GM23248 (cell line): ENCODE measurements around the gene EMC8. TPM values are rescaled to one million over a fixed set of nuclear protein-coding genes. Genes with fewer than 3 reads are reported as not detected.

Source experiments
- DNase-seq: peaks from one replicate; pipeline ENCODE4 v3.0.0-alpha.2; 2015
- H2AFZ ChIP-seq: fragments of 200-600 bp; sonication (generic); 2 replicates; pipeline ENCODE4 v1.6.1; 2016; ENCODE audit warnings: antibody characterized with exemption
- H3F3A ChIP-seq: fragments of 200-600 bp; sonication (generic); 2 replicates; pipeline ENCODE4 v1.6.1; 2016; ENCODE audit warnings: mild to moderate bottlenecking, antibody characterized with exemption, mixed run types; ENCODE audit not compliant: insufficient read depth
- H3K27ac ChIP-seq: fragments of 200-600 bp; sonication (generic); 2 replicates; pipeline ENCODE4 v1.5.1; 2016; ENCODE audit warnings: mild to moderate bottlenecking
- H3K27me3 ChIP-seq: fragments of 200-600 bp; sonication (generic); replicated peaks from 2 replicates; pipeline ENCODE4 v1.6.1; 2016; ENCODE audit warnings: mild to moderate bottlenecking; ENCODE audit not compliant: insufficient read depth
- H3K36me3 ChIP-seq: fragments of 200-600 bp; sonication (generic); 2 replicates; pipeline ENCODE4 v1.6.1; 2016; ENCODE audit warnings: low read depth, mild to moderate bottlenecking
- H3K4me1 ChIP-seq: fragments of 200-600 bp; sonication (generic); 2 replicates; pipeline ENCODE4 v1.6.1; 2016; ENCODE audit warnings: mild to moderate bottlenecking; ENCODE audit not compliant: insufficient read depth
- H3K4me2 ChIP-seq: fragments of 200-600 bp; sonication (generic); one replicate; pipeline ENCODE4 v1.6.1; 2016; ENCODE audit warnings: mild to moderate bottlenecking; ENCODE audit not compliant: unreplicated experiment
- H3K4me3 ChIP-seq: fragments of 200-600 bp; sonication (generic); 2 replicates; pipeline ENCODE4 v1.5.1; 2016; ENCODE audit warnings: mild to moderate bottlenecking
- H3K79me2 ChIP-seq: fragments of 200-600 bp; sonication (generic); 2 replicates; pipeline ENCODE4 v1.6.1; 2016; ENCODE audit warnings: mild to moderate bottlenecking; ENCODE audit not compliant: insufficient read depth
- H3K9ac ChIP-seq: fragments of 200-600 bp; sonication (generic); 2 replicates; pipeline ENCODE4 v1.6.1; 2016; ENCODE audit warnings: mild to moderate bottlenecking
- H3K9me2 ChIP-seq: fragments of 200-600 bp; sonication (generic); 2 replicates; pipeline ENCODE4 v1.6.1; 2016; ENCODE audit warnings: mixed run types, mild to moderate bottlenecking, moderate library complexity; ENCODE audit not compliant: insufficient read depth
- H3K9me3 ChIP-seq: fragments of 200-600 bp; sonication (generic); one replicate; pipeline ENCODE4 v1.6.1; 2017; ENCODE audit warnings: low read depth
- H4K20me1 ChIP-seq: fragments of 200-600 bp; sonication (generic); 2 replicates; pipeline ENCODE4 v1.6.0; 2016; ENCODE audit not compliant: insufficient read depth
- EZH2 ChIP-seq: fragments of 200-600 bp; sonication (generic); IDR thresholded peaks from 2 replicates; pipeline ENCODE4 v1.6.1; 2018; ENCODE audit warnings: antibody characterized with exemption, mild to moderate bottlenecking; ENCODE audit not compliant: insufficient read depth, poor library complexity, severe bottlenecking
- EZH2phosphoT487 ChIP-seq: fragments of 200-600 bp; sonication (generic); IDR thresholded peaks from 2 replicates; pipeline ENCODE4 v1.6.1; 2018; ENCODE audit warnings: antibody characterized with exemption, moderate library complexity, mild to moderate bottlenecking, low read depth; ENCODE audit not compliant: insufficient read depth
- WGBS, 2 experiments: methylation state at CpG; one replicate each; pipeline ENCODE4 v1.1.6; 2015 to 2017; ENCODE audit warnings: low lambda C conversion rate in 2 of 2, low coverage in 1 of 2; ENCODE audit errors: missing lambda C conversion rate in 2 of 2; 5-methylcytosine and 5-hydroxymethylcytosine counted together
- in situ Hi-C: fragments of 300-500 bp; cut with MboI; formaldehyde crosslinking; loops from 2 replicates; pipeline ENCODE4 v1.15.0; 2020
- polyA plus RNA-seq: library from polyadenylated mRNA; unstranded; fragments of >200 nt; fragmentation: Nextera tagmentation; extraction: Ambion mirVana; gene quantifications from 2 replicates; pipeline ENCODE4 v1.2.1, GENCODE V29; 2016
- total RNA-seq: library from RNA; depleted of rRNA; stranded (reverse); fragments of >200 nt; shearing (Covaris generic); gene quantifications from 2 replicates; pipeline ENCODE4 v1.2.3, GENCODE V29; 2014

The EMC8 gene
- total and polyA plus RNA-seq, 2 experiments from 2014 or later: 35.2 to 39.4 TPM

- no peak overlapping the region for H3K27ac ChIP-seq
- in situ Hi-C loops: no loop called here
- WGBS, 2 experiments: 86 to 91% methylated on average over 4 of the region's 4 CpGs
- peak; percentile 6 for DNase-seq
- 0 out of 2 replicates have a peak, but pooled peaks cover 3% of the 10 kb centered on the region for H3K4me1 ChIP-seq
- H2AFZ ChIP-seq: no peak overlapping the region
- TF ChIP-seq EZH2phosphoT487 (no peak), EZH2 (no peak)
- no peaks in the 10 kb centered on the region for H3K9me2 ChIP-seq
- H4K20me1 ChIP-seq: no peaks in the 10 kb centered on the region
- no peak overlapping the region for H3K9ac ChIP-seq
- H3K36me3 ChIP-seq: peaks cover 26% of the 10 kb centered on the region
- no peak overlapping the region for H3K4me2 ChIP-seq
- 0 out of 2 replicates have a peak, but pooled peaks cover 10% of the 10 kb centered on the region for H3K79me2 ChIP-seq
- no peaks in the 10 kb centered on the region for H3K9me3 ChIP-seq
- no peaks in the 10 kb centered on the region for H3F3A ChIP-seq
- no peaks in the 10 kb centered on the region for H3K27me3 ChIP-seq
- H3K4me3 ChIP-seq: no peak overlapping the region
Measured at GRCh38 chr16:85777583-85778310, 21.6 kb downstream of the EMC8 start.

GRCh38 chr16:85774811-85775210 is 24.5 kb downstream of the EMC8 start:
- H3K79me2 ChIP-seq: no peaks in the 10 kb centered on the region
- DNase-seq: no peak
- no peak overlapping the region for H3K4me2 ChIP-seq
- H3K9ac ChIP-seq: no peak overlapping the region
- H3K27ac ChIP-seq: no peak overlapping the region
- no peaks in the 10 kb centered on the region for H3K9me2 ChIP-seq
- H3F3A ChIP-seq: no peaks in the 10 kb centered on the region
- no peak for TF ChIP-seq EZH2
- no peak for TF ChIP-seq EZH2phosphoT487
- WGBS, 2 experiments: 97 to 98% methylated on average over 8 of the region's 8 CpGs
- no peaks in the 10 kb centered on the region for H3K27me3 ChIP-seq
- H2AFZ ChIP-seq: no peak overlapping the region
- no peaks in the 10 kb centered on the region for H3K9me3 ChIP-seq
- in situ Hi-C loops: no loop called here
- no peak overlapping the region for H3K4me3 ChIP-seq
- peaks cover 17% of the 10 kb centered on the region for H3K36me3 ChIP-seq
- no peaks in the 10 kb centered on the region for H3K4me1 ChIP-seq
- no peaks in the 10 kb centered on the region for H4K20me1 ChIP-seq

- in situ Hi-C loops: no loop called here
- H4K20me1 ChIP-seq: no peaks in the 10 kb centered on the region
- WGBS, 2 experiments: 79 to 80% methylated on average over 6 of the region's 6 CpGs
- no peaks in the 10 kb centered on the region for H3K79me2 ChIP-seq
- H3K4me1 ChIP-seq: no peaks in the 10 kb centered on the region
- no peak overlapping the region for H3K4me2 ChIP-seq
- no peaks in the 10 kb centered on the region for H3K27me3 ChIP-seq
- no peak overlapping the region for H3K9ac ChIP-seq
- TF ChIP-seq EZH2: no peak
- no peak for TF ChIP-seq EZH2phosphoT487
- H3K36me3 ChIP-seq: peaks cover 10% of the 10 kb centered on the region
- no peaks in the 10 kb centered on the region for H3K9me3 ChIP-seq
- no peaks in the 10 kb centered on the region for H3F3A ChIP-seq
- no peaks in the 10 kb centered on the region for H3K9me2 ChIP-seq
- no peak for DNase-seq
- H3K27ac ChIP-seq: no peak overlapping the region
- H2AFZ ChIP-seq: no peak overlapping the region
- no peak overlapping the region for H3K4me3 ChIP-seq
Measured at GRCh38 chr16:85774136-85774535, 25.2 kb downstream of the EMC8 start.

DNA sequence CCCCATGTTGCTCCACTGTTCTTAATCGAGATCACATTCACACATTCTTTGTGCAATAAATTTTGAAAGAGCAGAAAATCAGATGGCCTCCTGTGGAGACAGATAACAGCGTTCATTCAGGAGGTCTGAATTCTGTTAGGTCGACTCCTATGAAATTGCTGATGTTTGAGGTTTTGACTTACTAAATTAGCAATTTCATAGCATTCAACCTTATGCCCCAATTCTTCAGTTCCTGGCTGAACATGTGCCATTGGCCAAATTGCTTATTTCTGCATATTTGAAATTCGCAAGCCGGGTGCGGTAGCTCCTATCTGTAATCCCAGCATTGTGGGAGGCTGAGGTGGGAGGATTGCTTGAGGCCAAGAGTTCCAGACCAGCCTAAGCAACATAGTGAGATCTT is 26.3 kb downstream of the EMC8 start:
- in situ Hi-C loops: no loop called here
- Histone ChIP-seq H3K79me2 (no peaks in the 10 kb centered on the region), H3K9me3 (no peaks in the 10 kb centered on the region), H3K27ac (no peak overlapping the region), H3K4me2 (no peak overlapping the region), H3F3A (no peaks in the 10 kb centered on the region), H2AFZ (no peak overlapping the region), H3K36me3 (no peaks in the 10 kb centered on the region; the same call in 1 of the 2 replicates), H3K4me1 (peaks cover 3% of the 10 kb centered on the region; the same call in 1 of the 2 replicates), H3K9me2 (no peaks in the 10 kb centered on the region), H3K27me3 (no peaks in the 10 kb centered on the region), H3K4me3 (no peak overlapping the region), H3K9ac (no peak overlapping the region), H4K20me1 (no peaks in the 10 kb centered on the region)
- 95 to 97% methylated on average over 6 of the region's 6 CpGs for WGBS, 2 experiments
- DNase-seq: no peak
- no peak for TF ChIP-seq EZH2
- TF ChIP-seq EZH2phosphoT487: no peak
